ENCODE results near the gene MPPED2. TPM values are rescaled to one million over a fixed set of nuclear protein-coding genes. Genes with fewer than 3 reads are reported as not detected.
A peak's percentile ranks its signal among the peaks of the same experiment; 100 is the strongest.

Gene MPPED2
- total RNA-seq, 2 donors from 2014 or later, result 0.57 to 1.8 TPM

- intact Hi-C loops (cut with DNase I), result no loop called here
- no peaks in the 10 kb centered on the region for H3K36me3 ChIP-seq
- no peak overlapping the region for H3K4me3 ChIP-seq
- no peak for DNase-seq
- TF ChIP-seq, protein P1, sequence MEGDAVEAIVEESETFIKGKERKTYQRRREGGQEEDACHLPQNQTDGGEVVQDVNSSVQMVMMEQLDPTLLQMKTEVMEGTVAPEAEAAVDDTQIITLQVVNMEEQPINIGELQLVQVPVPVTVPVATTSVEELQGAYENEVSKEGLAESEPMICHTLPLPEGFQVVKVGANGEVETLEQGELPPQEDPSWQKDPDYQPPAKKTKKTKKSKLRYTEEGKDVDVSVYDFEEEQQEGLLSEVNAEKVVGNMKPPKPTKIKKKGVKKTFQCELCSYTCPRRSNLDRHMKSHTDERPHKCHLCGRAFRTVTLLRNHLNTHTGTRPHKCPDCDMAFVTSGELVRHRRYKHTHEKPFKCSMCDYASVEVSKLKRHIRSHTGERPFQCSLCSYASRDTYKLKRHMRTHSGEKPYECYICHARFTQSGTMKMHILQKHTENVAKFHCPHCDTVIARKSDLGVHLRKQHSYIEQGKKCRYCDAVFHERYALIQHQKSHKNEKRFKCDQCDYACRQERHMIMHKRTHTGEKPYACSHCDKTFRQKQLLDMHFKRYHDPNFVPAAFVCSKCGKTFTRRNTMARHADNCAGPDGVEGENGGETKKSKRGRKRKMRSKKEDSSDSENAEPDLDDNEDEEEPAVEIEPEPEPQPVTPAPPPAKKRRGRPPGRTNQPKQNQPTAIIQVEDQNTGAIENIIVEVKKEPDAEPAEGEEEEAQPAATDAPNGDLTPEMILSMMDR (IDR thresholded peaks at IDR 0.05), result no peak
- no peaks in the 10 kb centered on the region for H3K9me3 ChIP-seq
- H3K9ac ChIP-seq (ENCODE audit: low read depth in 2 of 2, low read length in 2 of 2), result no peak overlapping the region
- H3K27me3 ChIP-seq, result no peaks in the 10 kb centered on the region
- no peak overlapping the region for H3K27ac ChIP-seq
- H3K4me1 ChIP-seq, result no peaks in the 10 kb centered on the region
Measured at GRCh38 chr11:30496935-30497334, 89.2 kb downstream of the MPPED2 start.

- H3K36me3 ChIP-seq, result no peaks in the 10 kb centered on the region
- TF ChIP-seq, protein P1 (IDR thresholded peaks at IDR 0.05), result no peak
- no peak overlapping the region for H3K4me3 ChIP-seq
- intact Hi-C loops (cut with DNase I), result no loop called here
- H3K27ac ChIP-seq, result no peak overlapping the region
- H3K4me1 ChIP-seq, result no peaks in the 10 kb centered on the region
- H3K9ac ChIP-seq (ENCODE audit: low read depth in 2 of 2, low read length in 2 of 2), result no peak overlapping the region
- H3K27me3 ChIP-seq, result no peaks in the 10 kb centered on the region
- no peaks in the 10 kb centered on the region for H3K9me3 ChIP-seq
- no peak for DNase-seq
Measured at GRCh38 chr11:30495437-30495836, 90.7 kb downstream of the MPPED2 start.

GRCh38 chr11:30489511-30489910 lies 96.6 kb downstream of the MPPED2 start:
- intact Hi-C loops (cut with DNase I), result no loop called here
- H3K4me1 ChIP-seq, result peaks cover 9% of the 10 kb centered on the region
- H3K9me3 ChIP-seq, result no peaks in the 10 kb centered on the region
- H3K9ac ChIP-seq (ENCODE audit: low read depth in 2 of 2, low read length in 2 of 2), result no peak overlapping the region
- no peak for DNase-seq
- no peaks in the 10 kb centered on the region for H3K27me3 ChIP-seq
- H3K4me3 ChIP-seq, result no peak overlapping the region
- no peak overlapping the region for H3K27ac ChIP-seq
- H3K36me3 ChIP-seq, result no peaks in the 10 kb centered on the region
- TF ChIP-seq, protein P1 (IDR thresholded peaks at IDR 0.05), result no peak

DNA sequence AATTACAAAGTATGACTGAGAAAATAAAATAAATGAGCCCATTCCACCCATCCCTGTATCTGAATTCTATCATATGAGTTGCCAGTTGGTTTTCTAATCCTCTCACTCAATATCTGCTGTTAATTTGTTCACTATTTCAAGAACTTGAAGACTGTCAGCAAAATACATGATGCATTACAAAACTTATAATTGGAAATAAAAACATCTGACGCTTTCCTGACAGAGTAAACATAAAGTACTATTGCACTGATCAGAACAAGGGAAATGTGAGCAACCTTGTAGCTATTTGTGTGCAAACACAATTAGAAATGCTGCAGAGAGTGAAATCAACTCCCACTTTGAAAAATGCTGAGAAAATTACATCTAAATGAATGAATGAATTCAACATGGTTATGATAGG lies 97.1 kb downstream of the MPPED2 start:
- TF ChIP-seq, protein P1 (IDR thresholded peaks at IDR 0.05), result no peak

GRCh38 chr11:30488304-30488998 lies 97.7 kb downstream of the MPPED2 start:
- Histone ChIP-seq H3K9ac (ENCODE audit: low read depth in 2 of 2, low read length in 2 of 2) (peak overlapping the region in 1 of 2 donors; percentile 19), H3K9me3 (no peaks in the 10 kb centered on the region), H3K27me3 (no peaks in the 10 kb centered on the region), H3K36me3 (no peaks in the 10 kb centered on the region), H3K4me3 (no peak overlapping the region), H3K27ac (peak overlapping the region; percentile 61), H3K4me1 (peaks cover 9% of the 10 kb centered on the region)
- TF ChIP-seq, protein P1 (IDR thresholded peaks at IDR 0.05), result no peak
- DNase-seq, result peak; percentile 81
- intact Hi-C loops (cut with DNase I), result no loop called here

More for the DNA sequence above, 97.1 kb downstream of the MPPED2 start:
- Histone ChIP-seq H3K27ac (no peak overlapping the region), H3K36me3 (no peaks in the 10 kb centered on the region), H3K9me3 (no peaks in the 10 kb centered on the region), H3K4me3 (no peak overlapping the region), H3K9ac (ENCODE audit: low read depth in 2 of 2, low read length in 2 of 2) (no peak overlapping the region), H3K4me1 (peaks cover 9% of the 10 kb centered on the region), H3K27me3 (no peaks in the 10 kb centered on the region)
- DNase-seq, result no peak
- intact Hi-C loops (cut with DNase I), result no loop called here
